Left colon (tissue), 2 donors: Measurements from ENCODE around the gene SEPTIN10. TPM values are rescaled to one million over a fixed set of nuclear protein-coding genes. Genes with fewer than 3 reads are reported as not detected.
"Not testable (repeated sequence)": the region's sequence is repeated elsewhere in the genome, so short reads cannot be mapped to it uniquely, and the experiment has no call there.

Experiments
- ATAC-seq: fragments of 200-7000 bp; cut with Tn5 transposase; one replicate; pipeline ENCODE4 v1.9.1; 2020; ENCODE audit warnings: mild to moderate bottlenecking, moderate library complexity
- DNase-seq, 2 donors: peaks; one replicate each; pipeline ENCODE4 v3.0.0-alpha.2; 2020
- intact Hi-C, 2 donors: fragments of 100-400 bp; cut with DNase I in 1 of 2; cut with micrococcal nuclease in 1 of 2; formaldehyde crosslinking; loops; one replicate each; pipeline versions ENCODE4 v1.11.2 to v1.14.0; 2022; cut with DNase I, micrococcal nuclease
- total RNA-seq, 2 donors: library from RNA; stranded (reverse); fragmentation: NEBNext Ultra II Directional; extraction: Animal tissue kit (Norgen Biotek cat#: 25700); gene quantifications; one replicate each; pipeline ENCODE4 v1.2.1, GENCODE V29; 2021
- donor health status: DM: no; HTN: no; CAD: no.
- donor health status: DM: yes; HTN: yes; CAD: no.

Gene SEPTIN10
- total RNA-seq, 2 donors from 2014 or later: 77.1 to 80.8 TPM

GRCh38 chr2:109611467-109612095 is 2.2 kb downstream of the SEPTIN10 start:
- intact Hi-C loops: no loop called here
- no peak for DNase-seq
- ATAC-seq: no peak

- intact Hi-C loops: no loop called here
- ATAC-seq (no peak), DNase-seq (no peak)
These were observed 4.3 kb downstream of the SEPTIN10 start for GRCh38 chr2:109609352-109610024.

GRCh38 chr2:109607766-109608165 is 6.0 kb downstream of the SEPTIN10 start:
- intact Hi-C loops: no loop called here
- DNase-seq: no peak
- no peak for ATAC-seq

- intact Hi-C loops: no loop called here
- DNase-seq (no peak), ATAC-seq (peak; percentile 18)
These were observed 9.2 kb downstream of the SEPTIN10 start for GRCh38 chr2:109604597-109604996.

- no peak for ATAC-seq
- no peak for DNase-seq
- intact Hi-C loops: no loop called here
These were observed 11.1 kb downstream of the SEPTIN10 start for GRCh38 chr2:109602617-109603188.

GRCh38 chr2:109601783-109602182 is 12.0 kb downstream of the SEPTIN10 start:
- intact Hi-C loops: no loop called here
- ATAC-seq (peak; percentile 44), DNase-seq (no peak)

GRCh38 chr2:109597283-109597682 is 16.5 kb downstream of the SEPTIN10 start:
- ATAC-seq (no peak), DNase-seq (no peak)
- intact Hi-C loops: no loop called here

- intact Hi-C loops: no loop called here
- ATAC-seq: no peak
- no peak for DNase-seq
These were observed 18.1 kb downstream of the SEPTIN10 start for GRCh38 chr2:109595644-109596043.

GRCh38 chr2:109594246-109594885 is 19.4 kb downstream of the SEPTIN10 start:
- DNase-seq: no peak
- no peak for ATAC-seq
- intact Hi-C loops: no loop called here

- intact Hi-C loops: no loop called here
- no peak for ATAC-seq
- DNase-seq: no peak
These were observed 20.9 kb downstream of the SEPTIN10 start for GRCh38 chr2:109592905-109593304.

- intact Hi-C loops: no loop called here
- DNase-seq: no peak
- no peak for ATAC-seq
These were observed 22.6 kb downstream of the SEPTIN10 start for GRCh38 chr2:109591206-109591605.

- no peak for DNase-seq
- no peak for ATAC-seq
- intact Hi-C loops: no loop called here
These were observed 27.1 kb downstream of the SEPTIN10 start for GRCh38 chr2:109586687-109587086.

GRCh38 chr2:109582928-109583895 is 30.6 kb downstream of the SEPTIN10 start:
- intact Hi-C loops: no loop called here
- ATAC-seq (no peak), DNase-seq (no peak)

GRCh38 chr2:109577630-109578029 is 36.1 kb downstream of the SEPTIN10 start:
- DNase-seq, intact Hi-C loops, ATAC-seq: not testable (repeated sequence)

- DNase-seq (no peak), ATAC-seq (no peak)
- intact Hi-C loops: no loop called here
These were observed 38.4 kb downstream of the SEPTIN10 start for GRCh38 chr2:109575373-109575772.

- ATAC-seq (no peak), DNase-seq (no peak)
- intact Hi-C loops: no loop called here
These were observed 49.7 kb downstream of the SEPTIN10 start for GRCh38 chr2:109563980-109564550.

GRCh38 chr2:109563288-109563687 is 50.5 kb downstream of the SEPTIN10 start:
- no peak for ATAC-seq

GRCh38 chr2:109562421-109562820 is 51.3 kb downstream of the SEPTIN10 start:
- intact Hi-C loops: no loop called here
- ATAC-seq: no peak

More at GRCh38 chr2:109563288-109563687, 50.5 kb downstream of the SEPTIN10 start:
- no peak for DNase-seq
- intact Hi-C loops: no loop called here

More at GRCh38 chr2:109562421-109562820, 51.3 kb downstream of the SEPTIN10 start:
- no peak for DNase-seq
